Fibroblast of villous mesenchyme (primary cell): Measurements from ENCODE around the gene ELMO3. TPM values are rescaled to one million over a fixed set of nuclear protein-coding genes. Genes with fewer than 3 reads are reported as not detected.

Experiments used
- DNase-seq: peaks from one replicate; pipeline ENCODE4 v3.0.0-alpha.2; 2010; ENCODE audit warnings: low read depth
- H3K4me3 ChIP-seq: 2 replicates; pipeline ENCODE4 v1.5.1; 2011; ENCODE audit warnings: low read depth, mild to moderate bottlenecking, low read length
- total RNA-seq: library from RNA; depleted of rRNA; stranded (reverse); fragments of >200 nt; gene quantifications from 2 replicates; pipeline ENCODE4 v1.2.3, GENCODE V29; 2012
- TF ChIP-seq, protein P1 (sequence below): IDR thresholded peaks from 2 replicates; pipeline ENCODE4 v1.5.1; 2012; ENCODE audit warnings: low read depth, mild to moderate bottlenecking, low read length; ENCODE audit not compliant: insufficient read depth

ELMO3 gene
- total RNA-seq, 1 donor = 0.43 TPM

DNA sequence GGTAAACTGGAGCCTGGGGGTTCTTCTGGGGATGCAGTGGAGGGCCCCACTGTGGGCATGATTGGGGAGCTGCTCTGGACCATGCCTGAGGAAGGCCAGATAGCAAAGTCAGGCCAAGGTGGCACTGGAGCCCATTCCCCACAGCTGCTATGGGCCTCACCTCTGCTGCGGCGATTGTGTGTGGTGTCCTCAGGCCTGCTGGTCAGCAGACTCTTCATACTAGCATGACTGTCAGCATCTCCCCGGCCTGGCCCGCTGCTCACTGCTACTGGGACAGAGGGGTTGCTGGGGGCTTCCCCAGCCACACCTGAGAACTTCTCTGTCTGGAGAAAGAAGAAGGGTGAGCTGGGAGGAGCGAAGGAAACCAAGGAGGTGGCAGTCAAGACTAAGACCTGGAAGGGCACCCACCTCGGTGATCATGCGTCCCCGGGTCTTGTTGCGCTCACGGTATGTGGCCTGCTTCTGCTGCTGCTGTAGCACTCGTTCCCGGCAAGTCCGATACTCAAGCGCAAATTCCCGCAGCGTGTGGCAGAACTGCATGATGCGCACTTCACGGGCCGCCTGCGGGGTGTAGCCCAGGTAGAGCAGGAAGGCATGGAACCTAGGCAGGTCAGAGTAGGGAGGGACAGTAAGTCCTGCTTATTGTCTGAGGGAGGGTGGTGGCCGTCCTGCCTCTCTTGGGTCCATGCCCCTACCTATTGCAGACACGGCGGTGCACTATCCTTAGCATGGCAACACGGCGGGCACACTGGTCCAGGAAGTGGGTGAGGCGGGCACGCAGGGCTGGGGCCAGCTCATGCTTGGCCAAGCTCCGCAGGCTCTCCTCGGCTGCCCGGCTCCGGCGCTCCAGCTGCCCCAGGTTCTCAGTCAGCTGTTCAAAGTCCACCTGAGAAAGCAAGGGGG, 31.2 kb downstream of the ELMO3 start:
- no peak overlapping the region for H3K4me3 ChIP-seq
- no peak for DNase-seq
- TF ChIP-seq, protein P1, sequence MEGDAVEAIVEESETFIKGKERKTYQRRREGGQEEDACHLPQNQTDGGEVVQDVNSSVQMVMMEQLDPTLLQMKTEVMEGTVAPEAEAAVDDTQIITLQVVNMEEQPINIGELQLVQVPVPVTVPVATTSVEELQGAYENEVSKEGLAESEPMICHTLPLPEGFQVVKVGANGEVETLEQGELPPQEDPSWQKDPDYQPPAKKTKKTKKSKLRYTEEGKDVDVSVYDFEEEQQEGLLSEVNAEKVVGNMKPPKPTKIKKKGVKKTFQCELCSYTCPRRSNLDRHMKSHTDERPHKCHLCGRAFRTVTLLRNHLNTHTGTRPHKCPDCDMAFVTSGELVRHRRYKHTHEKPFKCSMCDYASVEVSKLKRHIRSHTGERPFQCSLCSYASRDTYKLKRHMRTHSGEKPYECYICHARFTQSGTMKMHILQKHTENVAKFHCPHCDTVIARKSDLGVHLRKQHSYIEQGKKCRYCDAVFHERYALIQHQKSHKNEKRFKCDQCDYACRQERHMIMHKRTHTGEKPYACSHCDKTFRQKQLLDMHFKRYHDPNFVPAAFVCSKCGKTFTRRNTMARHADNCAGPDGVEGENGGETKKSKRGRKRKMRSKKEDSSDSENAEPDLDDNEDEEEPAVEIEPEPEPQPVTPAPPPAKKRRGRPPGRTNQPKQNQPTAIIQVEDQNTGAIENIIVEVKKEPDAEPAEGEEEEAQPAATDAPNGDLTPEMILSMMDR = no peak

DNA sequence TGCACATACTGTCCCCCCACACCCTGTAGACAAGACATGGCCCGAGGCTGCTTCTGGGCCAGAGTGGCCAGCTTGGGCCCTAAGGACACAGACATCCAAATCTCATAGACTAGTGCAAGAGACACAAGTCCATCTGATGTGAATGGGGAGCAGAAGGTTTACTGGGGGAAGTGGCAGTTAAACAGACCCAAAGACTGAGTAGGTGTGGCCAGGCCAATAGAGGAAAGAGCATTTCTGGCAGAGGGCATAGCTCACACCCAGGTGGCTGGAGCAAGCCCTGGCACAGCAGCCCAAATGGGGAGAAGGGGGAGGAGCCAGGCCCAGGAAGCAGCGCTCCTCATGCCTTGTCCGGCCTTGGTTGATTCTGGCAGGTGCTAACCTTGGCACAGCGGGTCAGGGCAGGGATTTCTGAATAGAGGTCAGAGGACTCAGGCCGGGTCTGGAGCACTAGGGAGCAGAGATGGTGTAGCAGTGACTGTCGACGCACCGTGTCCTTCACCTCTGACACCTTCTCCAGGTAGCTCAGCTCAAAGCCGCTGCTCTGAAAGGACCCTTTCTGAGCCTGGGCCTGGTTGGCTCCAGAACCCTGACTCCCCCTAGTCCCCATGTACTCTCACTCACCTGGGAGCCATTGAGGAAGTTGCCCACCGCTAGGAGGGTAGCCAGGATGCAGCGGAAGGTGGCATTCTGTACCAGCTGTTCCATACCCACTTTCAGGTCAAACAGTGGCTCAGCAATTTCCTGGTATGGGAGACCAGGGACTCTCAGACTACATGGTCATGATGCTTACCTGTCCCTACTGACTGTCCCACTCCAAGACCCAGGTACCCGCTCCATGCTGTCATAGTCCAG, 32.1 kb downstream of the ELMO3 start:
- no peak for DNase-seq
- TF ChIP-seq, protein P1 = no peak

DNA sequence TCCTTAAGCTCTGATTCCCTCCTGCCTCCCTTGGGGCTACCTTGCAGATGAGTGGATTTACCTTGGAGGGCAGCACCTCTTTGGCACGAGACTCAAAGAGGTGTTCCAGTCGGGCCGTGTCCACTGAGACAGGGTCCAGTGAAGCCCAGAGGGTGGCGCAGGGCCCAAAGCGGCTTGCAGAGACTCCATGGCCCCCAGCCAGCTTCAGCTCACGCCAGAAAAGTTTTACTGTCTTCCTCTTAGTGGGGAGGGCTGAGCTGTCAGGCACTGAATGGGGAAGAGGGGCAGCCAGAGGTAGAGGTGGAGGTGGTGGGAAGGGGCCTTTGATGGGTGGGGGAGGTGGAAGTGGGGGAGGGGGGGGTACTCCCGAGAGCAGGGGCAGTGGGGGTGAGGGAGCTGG, 34.7 kb downstream of the ELMO3 start:
- H3K4me3 ChIP-seq = no peak overlapping the region
- DNase-seq = no peak
- TF ChIP-seq, protein P1 = no peak

More for the DNA sequence above, 32.1 kb downstream of the ELMO3 start:
- H3K4me3 ChIP-seq = no peak overlapping the region

DNA sequence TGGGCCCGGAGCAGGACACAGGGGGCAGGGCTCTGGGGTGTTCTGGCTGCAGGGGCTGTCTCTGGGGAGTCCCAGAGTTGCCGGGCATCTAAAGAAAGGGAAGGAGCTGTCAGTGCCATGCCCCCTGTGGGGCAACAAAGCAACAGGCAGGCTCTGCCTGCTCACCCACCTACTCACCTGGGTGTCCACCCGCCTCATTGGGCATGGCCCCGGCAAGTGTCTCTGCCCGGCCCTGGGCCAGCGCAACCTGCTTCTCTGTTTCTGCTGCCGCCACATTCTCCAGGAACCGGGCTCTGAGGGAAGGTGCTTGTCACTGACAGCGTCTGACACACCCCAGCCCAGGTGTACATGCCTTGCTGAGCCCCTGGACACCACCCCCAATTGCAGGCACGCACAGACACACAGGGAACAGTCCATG, 35.3 kb downstream of the ELMO3 start:
- no peak overlapping the region for H3K4me3 ChIP-seq
- DNase-seq = no peak
- TF ChIP-seq, protein P1 = no peak

DNA sequence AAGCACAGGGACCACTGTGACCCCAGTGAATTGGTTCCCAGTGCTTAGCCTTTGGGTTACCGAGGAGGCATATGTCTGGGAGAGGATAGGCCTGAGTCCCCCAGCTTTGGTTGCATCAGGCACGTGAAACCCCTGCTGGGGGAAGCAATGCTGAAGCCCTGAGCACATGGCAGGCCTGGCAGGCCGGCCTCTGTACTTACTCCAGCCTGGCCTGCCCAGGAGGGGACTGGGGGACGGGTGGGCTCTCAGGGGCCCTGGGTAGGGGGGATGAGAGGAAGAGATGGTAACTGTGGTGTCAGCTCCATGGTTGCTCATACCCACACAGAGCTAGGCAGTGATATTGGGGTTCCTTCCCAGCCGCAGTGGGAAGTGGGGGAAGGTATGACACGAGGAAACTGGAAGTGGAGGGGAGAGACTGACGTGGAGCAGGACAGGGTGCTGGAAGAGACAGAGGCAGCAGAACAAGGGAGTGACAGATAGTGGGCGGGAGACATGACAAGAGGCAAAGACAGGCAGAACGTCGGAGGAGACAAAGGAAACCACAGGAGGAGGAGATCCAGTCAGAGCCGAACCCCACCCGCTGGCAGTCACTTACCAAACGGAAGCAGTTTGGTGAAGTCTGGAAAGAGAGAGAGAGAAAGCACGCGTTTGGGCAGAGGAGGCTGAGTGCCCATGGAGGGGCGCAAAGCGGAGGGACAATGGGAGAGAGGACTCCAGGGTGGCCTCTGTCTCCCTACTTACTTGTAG, 37.1 kb downstream of the ELMO3 start:
- no peak for DNase-seq
- TF ChIP-seq, protein P1 = no peak
- H3K4me3 ChIP-seq = no peak overlapping the region
